ENCODE results near the gene ATCAY.

The ATCAY gene

DNA sequence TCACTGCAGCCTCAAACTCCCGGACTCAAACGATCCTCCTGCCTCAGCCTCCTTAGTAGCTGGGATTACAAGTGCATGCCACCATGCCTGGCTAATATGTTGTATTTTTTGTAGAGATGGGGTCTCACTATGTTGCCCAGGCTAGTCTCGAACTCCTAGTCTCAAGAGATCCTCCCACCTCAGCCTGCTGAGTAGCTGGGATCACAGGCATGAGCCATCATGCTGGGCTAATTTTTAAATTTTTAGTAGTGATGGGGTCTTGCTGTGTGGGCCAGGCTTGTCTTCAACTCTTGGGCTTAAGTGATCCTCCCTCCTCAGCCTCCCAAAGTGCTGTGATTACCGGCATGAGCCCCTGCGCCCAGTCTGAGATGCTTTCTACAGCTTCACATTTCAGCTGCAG lies 15.3 kb downstream of the ATCAY start:
- DNase-seq (ENCODE audit: low read depth, low spot score): no peak
- H3K4me3 ChIP-seq (ENCODE audit: low read length): no peak overlapping the region

GRCh38 chr19:3897936-3898335 lies 17.5 kb downstream of the ATCAY start:
- peak; percentile 34 for DNase-seq (ENCODE audit: low read depth, low spot score)
- H3K4me3 ChIP-seq (ENCODE audit: low read length): no peak overlapping the region

DNA sequence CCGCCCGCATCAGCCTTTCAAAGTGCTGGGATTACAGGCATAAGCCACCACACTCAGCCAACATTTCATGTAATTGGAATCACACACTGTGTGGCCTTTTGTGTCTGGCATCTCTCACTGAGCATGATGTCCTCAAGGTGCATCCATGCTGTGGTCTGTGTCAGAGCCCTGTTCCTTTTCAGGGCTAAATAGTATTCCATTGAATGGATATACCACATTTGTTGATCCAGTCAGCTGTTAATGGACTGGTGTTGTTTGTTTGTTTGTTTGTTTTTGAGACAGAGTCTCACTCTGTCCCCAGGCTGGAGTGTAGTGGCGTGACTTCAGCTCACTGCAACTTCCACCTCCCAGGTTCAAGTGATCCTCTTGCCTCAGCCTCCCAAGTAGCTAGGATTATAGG lies 17.9 kb downstream of the ATCAY start:
- no peak overlapping the region for H3K4me3 ChIP-seq (ENCODE audit: low read length)
- no peak for DNase-seq (ENCODE audit: low read depth, low spot score)

GRCh38 chr19:3899531-3900294 lies 19.2 kb downstream of the ATCAY start:
- no peak overlapping the region for H3K4me3 ChIP-seq (ENCODE audit: low read length)
- DNase-seq (ENCODE audit: low read depth, low spot score): no peak

GRCh38 chr19:3902317-3902973 lies 22.0 kb downstream of the ATCAY start:
- H3K4me3 ChIP-seq (ENCODE audit: low read length): no peak overlapping the region
- no peak for DNase-seq (ENCODE audit: low read depth, low spot score)

- DNase-seq (ENCODE audit: low read depth, low spot score): no peak
- no peak overlapping the region for H3K4me3 ChIP-seq (ENCODE audit: low read length)
Observed at GRCh38 chr19:3904233-3904632, 23.7 kb downstream of the ATCAY start.

- DNase-seq (ENCODE audit: low read depth, low spot score): no peak
- no peak overlapping the region for H3K4me3 ChIP-seq (ENCODE audit: low read length)
Observed at GRCh38 chr19:3907626-3908265, 27.3 kb downstream of the ATCAY start.

DNA sequence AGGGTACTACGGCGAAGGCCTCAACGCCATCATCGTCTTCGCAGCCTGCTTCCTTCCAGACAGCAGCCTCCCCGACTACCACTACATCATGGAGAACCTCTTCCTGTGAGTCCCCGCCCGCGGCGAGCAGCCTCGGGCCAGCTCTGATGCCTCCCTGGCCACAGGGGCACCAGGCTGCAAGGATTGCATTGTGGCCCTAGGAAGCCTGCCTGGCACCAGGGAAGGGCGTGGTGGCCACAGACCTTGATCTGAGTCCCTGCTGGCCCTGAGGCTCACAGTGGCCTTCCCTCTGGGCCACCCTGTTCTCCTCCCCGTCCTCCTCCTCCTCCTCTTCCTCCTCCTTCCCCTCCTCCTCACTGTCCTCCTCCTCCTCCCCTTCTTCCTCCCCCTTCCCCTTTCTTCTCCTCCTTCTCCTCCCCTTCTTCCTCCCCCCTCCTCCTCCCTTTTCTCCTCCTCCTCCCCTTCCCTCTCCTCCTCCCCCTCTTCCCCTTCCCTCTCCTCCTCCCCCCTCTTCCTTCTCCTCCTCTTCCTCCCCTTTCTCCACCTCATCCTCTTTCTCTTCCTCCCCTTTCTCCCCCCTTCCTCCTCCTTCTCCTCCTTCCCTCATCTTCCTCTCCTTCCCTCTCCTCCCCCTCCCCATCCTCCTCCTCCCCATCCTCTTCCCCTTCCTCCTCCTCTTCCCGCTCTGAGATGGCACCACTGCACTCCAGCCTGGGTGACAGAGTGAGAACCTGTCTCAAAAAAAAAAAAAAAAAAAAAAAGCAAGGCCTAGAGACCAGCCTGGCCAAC lies 28.0 kb downstream of the ATCAY start:
- H3K4me3 ChIP-seq (ENCODE audit: low read length): no peak overlapping the region
- no peak for DNase-seq (ENCODE audit: low read depth, low spot score)

GRCh38 chr19:3910105-3910504 lies 29.6 kb downstream of the ATCAY start:
- H3K4me3 ChIP-seq (ENCODE audit: low read length): no peak overlapping the region
- no peak for DNase-seq (ENCODE audit: low read depth, low spot score)

DNA sequence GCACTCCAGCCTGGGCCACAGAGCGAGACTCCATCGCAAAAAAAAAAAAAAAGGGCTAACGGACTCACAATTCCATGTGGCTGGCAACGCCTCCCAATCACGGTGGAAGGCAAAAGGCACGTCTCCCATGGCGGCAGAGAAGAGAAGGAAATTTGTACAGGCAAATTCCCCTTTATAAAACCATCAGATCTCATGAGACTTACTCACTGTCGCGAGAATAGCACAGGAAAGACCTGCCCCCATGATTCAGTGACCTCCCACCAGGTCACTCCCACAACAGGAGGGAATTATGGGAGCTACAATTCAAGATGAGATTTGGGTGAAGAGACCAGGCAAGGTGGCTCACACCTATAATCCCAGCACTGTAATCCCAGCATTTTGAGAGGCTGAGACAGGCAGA lies 33.7 kb downstream of the ATCAY start:
- no peak overlapping the region for H3K4me3 ChIP-seq (ENCODE audit: low read length)

GRCh38 chr19:3916033-3916432 lies 35.5 kb downstream of the ATCAY start:
- H3K4me3 ChIP-seq (ENCODE audit: low read length): no peak overlapping the region

More for the DNA sequence above, 33.7 kb downstream of the ATCAY start:
- no peak for DNase-seq (ENCODE audit: low read depth, low spot score)

GRCh38 chr19:3919793-3920192 lies 39.3 kb downstream of the ATCAY start:
- H3K4me3 ChIP-seq (ENCODE audit: low read length): no peak overlapping the region

More at GRCh38 chr19:3916033-3916432, 35.5 kb downstream of the ATCAY start:
- DNase-seq (ENCODE audit: low read depth, low spot score): no peak

DNA sequence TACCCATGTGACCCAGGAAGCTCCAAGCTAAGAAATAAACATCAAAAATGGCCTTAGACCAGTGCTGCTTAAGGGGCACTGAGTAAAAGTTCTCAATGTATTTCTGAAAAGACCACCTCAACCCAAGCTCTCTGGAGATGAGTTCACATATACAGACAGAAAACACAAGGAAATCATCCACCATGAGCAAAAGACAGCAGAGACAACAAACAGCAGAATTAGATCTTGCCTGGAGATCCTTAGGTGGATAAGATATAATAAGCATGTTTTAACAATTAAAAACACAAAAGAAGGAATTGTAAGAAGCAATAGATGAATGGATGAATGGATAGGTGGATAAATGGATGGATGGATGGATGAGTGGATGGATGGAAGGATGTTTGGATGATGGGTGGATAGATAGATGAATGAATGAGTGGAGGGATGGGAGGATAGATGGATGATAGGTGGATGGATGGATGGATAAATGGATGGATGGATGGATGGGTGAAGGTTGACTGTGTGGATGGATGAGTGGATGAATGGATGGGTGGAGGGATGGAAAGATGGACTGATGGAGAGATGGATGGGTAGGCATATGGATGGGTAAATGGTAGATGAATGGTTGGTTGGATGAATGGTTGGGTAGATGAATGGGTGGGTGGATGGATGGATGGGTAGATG lies 42.7 kb downstream of the ATCAY start:
- no peak for DNase-seq (ENCODE audit: low read depth, low spot score)
- H3K4me3 ChIP-seq (ENCODE audit: low read length): no peak overlapping the region

More at GRCh38 chr19:3919793-3920192, 39.3 kb downstream of the ATCAY start:
- DNase-seq (ENCODE audit: low read depth, low spot score): no peak

- no peak overlapping the region for H3K4me3 ChIP-seq (ENCODE audit: low read length)
- DNase-seq (ENCODE audit: low read depth, low spot score): no peak
Observed at GRCh38 chr19:3923912-3924311, 43.4 kb downstream of the ATCAY start.

- DNase-seq (ENCODE audit: low read depth, low spot score): no peak
- H3K4me3 ChIP-seq (ENCODE audit: low read length): no peak overlapping the region
Observed at GRCh38 chr19:3931041-3931440, 50.6 kb downstream of the ATCAY start.

DNA sequence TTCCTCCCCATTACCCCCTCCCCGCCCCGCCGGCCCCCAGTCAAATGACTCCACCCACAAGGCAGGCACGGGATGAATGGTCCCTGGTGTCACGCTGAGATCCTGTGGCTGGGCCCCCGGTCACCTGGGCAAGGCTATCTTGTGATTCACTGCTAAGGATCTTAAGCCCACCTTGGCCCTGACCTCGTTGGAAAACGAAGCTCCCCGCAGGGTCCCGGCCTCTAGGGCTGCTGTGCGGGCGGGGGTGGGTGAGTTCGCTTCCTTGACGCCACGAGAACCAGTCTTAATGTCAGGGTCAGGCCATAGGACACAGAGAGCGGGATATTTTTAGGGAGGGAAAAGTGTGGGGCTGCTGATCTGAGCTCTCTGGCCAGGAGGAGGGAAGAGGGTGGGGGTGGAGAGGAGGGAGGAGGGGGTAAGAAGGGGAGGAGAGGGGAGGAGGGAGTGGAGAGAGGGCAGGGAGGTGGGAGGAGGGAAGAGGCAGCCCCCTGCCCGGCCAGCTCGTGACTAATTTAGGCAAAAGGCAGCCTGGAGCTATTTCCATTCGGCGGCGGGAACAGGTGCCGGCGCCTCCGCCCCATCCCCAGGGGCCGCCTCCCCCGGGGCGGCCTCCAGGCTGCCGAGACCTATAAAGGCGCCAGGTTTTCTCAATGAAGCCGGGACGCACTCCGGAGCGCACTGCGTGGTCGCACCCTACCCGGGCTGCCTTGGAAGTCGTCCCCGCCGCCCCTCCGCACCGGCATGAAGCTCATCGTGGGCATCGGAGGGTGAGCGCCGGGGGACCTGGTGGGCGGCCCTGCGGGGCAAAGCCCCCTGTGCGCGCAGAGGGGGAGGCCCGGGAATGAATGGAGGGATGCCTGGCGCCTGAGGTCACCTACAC lies 52.7 kb downstream of the ATCAY start, which contains the start of gene NMRK2:
TSS of gene NMRK2 (plus strand) at position 139 of the 880 bp plus-strand sequence. CDS start at position 742, 603 bp downstream.
- no peak within 1 kb of the TSS for H3K4me3 ChIP-seq (ENCODE audit: low read length)
- DNase-seq (ENCODE audit: low read depth, low spot score): no peak

DNA sequence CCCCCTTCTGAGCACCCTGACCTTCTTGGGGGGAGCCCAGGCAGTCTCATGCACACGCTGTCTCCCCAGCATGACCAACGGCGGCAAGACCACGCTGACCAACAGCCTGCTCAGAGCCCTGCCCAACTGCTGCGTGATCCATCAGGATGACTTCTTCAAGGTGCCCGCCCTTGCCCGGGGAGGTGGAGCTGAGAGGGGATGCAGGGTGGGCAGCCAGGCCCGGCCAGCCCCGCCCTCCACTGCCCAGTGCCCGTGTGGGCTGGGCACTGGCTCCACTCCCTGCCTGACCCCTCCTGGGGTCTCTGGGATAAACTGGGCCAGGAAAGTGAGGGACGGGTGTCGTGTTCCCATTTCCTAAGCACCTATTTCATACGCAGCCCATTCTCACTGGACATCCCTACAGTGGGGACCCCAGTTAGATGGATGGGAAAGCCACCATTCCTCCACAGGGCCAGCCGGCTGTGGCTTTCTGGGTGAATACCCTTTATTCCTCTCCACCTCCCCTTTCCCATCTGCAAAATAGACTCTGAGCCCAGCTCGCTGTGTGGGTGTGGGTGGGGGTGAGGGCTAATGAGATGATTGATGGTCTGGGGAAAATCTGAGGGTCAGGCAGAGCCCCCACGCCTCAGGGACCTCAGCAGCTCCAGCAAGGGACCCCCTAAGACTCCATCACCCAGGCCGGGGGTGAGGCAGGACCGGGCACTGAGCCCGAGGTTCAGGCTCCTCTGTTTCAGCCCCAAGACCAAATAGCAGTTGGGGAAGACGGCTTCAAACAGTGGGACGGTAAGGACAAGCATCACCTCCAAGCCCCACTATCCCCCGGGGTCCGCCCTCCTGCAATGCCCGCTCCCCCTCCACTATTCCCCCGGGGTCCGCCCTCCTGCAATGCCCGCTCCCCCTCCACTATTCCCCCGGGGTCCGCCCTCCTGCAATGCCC lies 56.3 kb downstream of the ATCAY start:
- no peak for DNase-seq (ENCODE audit: low read depth, low spot score)
- no peak overlapping the region for H3K4me3 ChIP-seq (ENCODE audit: low read length)
